GM19468 (cell line): Measurements from ENCODE around the gene ZNF24.

ENCODE experiments used
- ATAC-seq: cut with Tn5 transposase; IDR thresholded peaks from one replicate; pipeline ENCODE4 v1.9.1; 2021; ENCODE audit warnings: mild to moderate bottlenecking, moderate library complexity, moderate number of reproducible peaks; ENCODE audit not compliant: unreplicated experiment; ENCODE audit errors: extremely low read depth

ZNF24 gene

GRCh38 chr18:35311496-35311895 lies 32.7 kb downstream of the ZNF24 start:
- no peak for ATAC-seq

GRCh38 chr18:35306588-35307250 lies 37.5 kb downstream of the ZNF24 start:
- no peak for ATAC-seq

DNA sequence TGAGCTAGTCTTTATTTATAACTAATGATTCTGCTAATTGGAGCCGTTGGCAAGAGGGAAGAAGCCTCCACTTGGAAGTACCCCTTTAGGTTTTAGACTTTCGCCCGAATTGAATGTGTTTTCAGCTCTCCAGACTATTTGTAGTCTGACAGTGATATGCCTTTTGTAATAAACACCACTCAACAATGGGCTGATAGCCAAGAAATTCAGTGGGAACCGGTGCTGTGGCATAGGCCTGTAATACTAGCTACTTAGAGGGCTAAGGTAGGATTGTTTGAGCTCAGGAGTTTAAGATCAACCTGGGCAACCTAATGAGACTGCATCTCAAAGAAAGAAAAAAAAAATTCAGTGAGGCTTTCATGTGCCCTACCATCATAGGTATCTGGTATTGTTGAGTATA lies 40.6 kb downstream of the ZNF24 start:
- no peak for ATAC-seq

GRCh38 chr18:35296060-35296459 lies 48.2 kb downstream of the ZNF24 start:
- no peak for ATAC-seq

DNA sequence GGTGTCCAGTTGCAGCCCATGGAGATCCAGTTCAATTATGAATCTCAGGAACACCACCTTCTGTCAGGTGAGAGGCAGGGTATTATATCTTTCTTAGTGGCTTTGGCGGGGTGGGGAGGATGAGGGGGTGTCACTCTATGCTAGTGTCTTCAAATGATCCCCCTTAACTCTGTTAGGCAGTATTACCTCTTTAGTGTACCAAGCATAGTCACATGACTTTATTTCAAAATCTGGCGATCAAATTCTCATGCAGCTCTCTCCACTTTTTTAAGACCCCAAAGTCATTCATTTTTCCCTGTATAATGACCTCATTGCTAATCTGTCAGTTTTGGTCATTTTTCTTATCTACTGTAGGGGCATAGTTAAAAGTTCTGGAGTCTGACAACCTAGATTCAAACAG lies 53.1 kb downstream of the ZNF24 start:
- no peak for ATAC-seq

DNA sequence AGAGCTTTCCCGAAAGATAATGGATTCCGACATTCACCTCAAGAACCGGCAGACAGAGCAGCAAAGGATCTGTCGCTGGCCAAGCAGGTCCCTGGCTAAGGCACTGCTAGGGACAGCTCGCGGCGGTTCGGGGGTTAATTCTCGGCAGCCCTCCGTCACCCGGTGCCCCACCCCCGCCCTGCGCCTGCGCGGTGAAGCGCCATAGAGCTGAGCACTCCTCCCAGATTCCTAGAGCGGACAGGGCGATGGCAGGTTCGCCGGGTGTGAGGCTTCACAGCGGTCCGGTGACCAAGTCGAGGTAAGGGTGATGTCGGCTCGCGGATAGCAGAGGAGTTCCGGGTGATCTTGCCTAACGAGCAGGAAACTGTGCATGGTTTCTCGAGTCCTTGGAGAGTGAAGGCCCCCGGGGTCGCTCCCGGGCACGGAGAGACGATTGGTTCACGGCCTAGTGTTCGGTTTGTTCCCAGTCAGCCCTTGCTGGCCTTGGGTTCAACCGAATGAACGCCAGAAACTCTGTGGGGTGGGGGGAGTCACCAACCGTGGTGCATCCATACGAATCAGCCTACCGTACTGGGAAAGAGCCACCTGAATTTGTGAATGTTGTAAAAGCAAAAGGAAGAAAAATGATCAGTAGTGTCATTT lies 54.0 kb downstream of the ZNF24 start, which contains the start of gene ZSCAN30:
TSS of gene ZSCAN30 (minus strand) at position 136 of the 642 bp plus-strand sequence. CDS start 25,877 bp downstream, outside the sequence.
- ATAC-seq = peak; percentile 80

DNA sequence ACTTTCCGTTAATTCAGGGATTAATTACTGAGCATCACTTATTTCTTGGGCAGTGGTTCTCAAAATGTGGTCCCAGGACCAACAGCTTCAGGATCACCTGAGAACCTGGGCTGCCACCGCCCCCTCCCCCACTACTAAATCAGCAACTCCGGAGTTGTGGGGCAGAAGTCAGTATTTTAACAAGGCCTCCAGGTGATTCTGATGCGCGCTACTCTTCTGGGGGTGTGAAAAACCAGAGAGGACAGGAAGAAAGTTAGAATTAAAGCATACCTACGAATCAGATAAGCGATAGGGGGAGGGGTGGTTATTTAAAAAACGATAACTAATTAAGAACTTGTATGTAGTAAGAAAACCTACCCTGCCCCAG lies 54.5 kb downstream of the ZNF24 start:
- no peak for ATAC-seq

DNA sequence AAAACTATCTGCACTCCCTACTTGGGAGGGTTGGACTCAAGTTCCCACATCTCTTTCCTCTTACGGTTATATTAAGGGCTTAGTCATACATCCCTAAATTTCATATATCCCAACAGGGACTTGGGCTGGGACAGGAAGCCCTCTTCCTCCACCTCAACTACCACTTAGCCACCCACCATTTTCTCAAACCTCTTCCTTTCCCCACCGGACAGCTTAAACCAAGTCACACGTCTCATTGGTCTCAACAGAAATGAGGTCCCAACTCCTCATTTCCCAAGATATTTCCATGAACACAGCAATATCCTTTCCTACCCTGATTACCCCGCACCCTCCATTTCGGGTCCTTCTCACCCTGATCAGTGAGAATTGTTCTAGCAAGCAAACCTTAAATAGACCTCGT lies 54.9 kb downstream of the ZNF24 start:
- ATAC-seq = no peak

DNA sequence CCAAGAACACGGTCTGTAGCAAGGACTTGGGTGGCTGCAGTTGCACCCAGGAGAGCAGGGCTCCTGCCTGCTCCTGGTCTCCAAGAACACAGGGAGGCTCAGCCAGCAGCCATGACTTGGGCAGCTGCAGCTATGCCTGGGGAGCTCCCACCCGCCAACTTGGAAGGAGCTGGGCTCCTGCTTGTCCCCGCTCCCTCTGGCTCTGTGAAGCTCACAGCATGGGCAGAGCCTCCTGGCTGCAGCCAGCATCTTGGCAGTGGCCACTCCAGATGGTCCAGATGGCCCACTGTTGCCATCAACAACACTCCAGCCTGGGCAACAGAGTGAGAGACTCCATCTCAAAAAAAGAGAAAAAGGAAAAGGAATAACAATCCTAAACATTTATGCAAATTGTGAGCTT lies 59.4 kb downstream of the ZNF24 start:
- ATAC-seq = no peak

- no peak for ATAC-seq
Measured at GRCh38 chr18:35283923-35284794, 60.1 kb downstream of the ZNF24 start.

DNA sequence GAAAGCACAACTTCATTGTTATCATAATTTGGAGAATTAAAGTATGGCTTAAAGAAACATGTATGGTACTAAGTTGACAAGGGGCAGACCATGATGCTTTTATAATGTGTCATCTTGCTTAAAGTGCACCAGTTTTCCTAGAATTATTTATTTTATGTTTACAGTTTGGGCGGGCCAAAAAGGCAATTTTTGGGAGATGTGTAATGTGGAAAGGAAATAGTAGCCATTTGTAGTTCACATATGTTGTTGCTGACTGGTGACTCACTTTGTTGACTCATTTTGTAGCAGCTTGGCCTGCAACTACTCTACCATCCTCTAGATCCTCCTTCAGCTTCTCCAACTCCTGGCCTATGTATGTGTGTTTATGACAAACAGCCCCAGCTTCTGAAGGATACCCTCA lies 61.9 kb downstream of the ZNF24 start:
- no peak for ATAC-seq
